PC-9 (cell line): Measurements from ENCODE around the gene RAB36. TPM values are rescaled to one million over a fixed set of nuclear protein-coding genes. Genes with fewer than 3 reads are reported as not detected.

ENCODE experiments used
- BruUV-seq: library from RNA; stranded (reverse); fragments of 400-500 nt; replicated peaks from 2 replicates; lab custom pipeline; 2021; lab: Mats Ljungman, UMichigan
- CTCF ChIA-PET: fragments of 300-600 bp; sonication (Branson Sonifier 250); formaldehyde crosslinking; loops from one replicate; lab custom pipeline; 2022; ENCODE audit warnings: antibody characterized with exemption; lab: Charles Lee
- POLR2A ChIA-PET: fragments of 300-600 bp; sonication (Branson Sonifier 250); formaldehyde crosslinking; loops from one replicate; lab custom pipeline; 2022; ENCODE audit warnings: antibody characterized with exemption; ENCODE audit not compliant: unreplicated experiment; lab: Charles Lee
- DNase-seq, 2 experiments: peaks; one replicate each; pipeline versions ENCODE4 v3.0.0 to v3.0.0-alpha.2; 2015 to 2022; ENCODE audit warnings: mixed read lengths in 1 of 2
- H2AFZ ChIP-seq: fragments of 200-600 bp; sonication (generic); 2 replicates; pipeline ENCODE4 v1.8.1; 2017; ENCODE audit warnings: antibody characterized with exemption
- H3F3A ChIP-seq: fragments of 200-600 bp; sonication (generic); 2 replicates; pipeline ENCODE4 v1.8.1; 2017; ENCODE audit warnings: antibody characterized with exemption, mild to moderate bottlenecking, low read depth; ENCODE audit not compliant: insufficient read depth
- H3K27ac ChIP-seq: fragments of 200-600 bp; sonication (generic); 2 replicates; pipeline ENCODE4 v1.6.1; 2016; ENCODE audit warnings: mixed run types
- H3K27me3 ChIP-seq: fragments of 200-600 bp; sonication (generic); 2 replicates; pipeline ENCODE4 v1.6.1; 2016; ENCODE audit warnings: low read depth, mixed run types; ENCODE audit not compliant: insufficient read depth
- H3K36me3 ChIP-seq: fragments of 200-600 bp; sonication (generic); 2 replicates; pipeline ENCODE4 v1.6.1; 2016; ENCODE audit warnings: low read depth, mixed run types
- H3K4me1 ChIP-seq: fragments of 200-600 bp; sonication (generic); replicated peaks from 2 replicates; pipeline ENCODE4 v1.6.1; 2016; ENCODE audit warnings: mixed run types; ENCODE audit not compliant: insufficient read depth
- H3K4me2 ChIP-seq: fragments of 200-600 bp; sonication (generic); 2 replicates; pipeline ENCODE4 v1.6.1; 2017; ENCODE audit warnings: mixed run types
- H3K4me3 ChIP-seq: fragments of 200-600 bp; sonication (generic); 2 replicates; pipeline ENCODE4 v1.6.1; 2016; ENCODE audit warnings: mixed run types
- H3K79me2 ChIP-seq: fragments of 200-600 bp; sonication (generic); 2 replicates; pipeline ENCODE4 v1.6.1; 2017; ENCODE audit warnings: low read depth, mixed run types
- H3K9me2 ChIP-seq: fragments of 200-600 bp; sonication (generic); 2 replicates; pipeline ENCODE4 v1.8.1; 2017; ENCODE audit warnings: mild to moderate bottlenecking; ENCODE audit not compliant: insufficient read depth
- H3K9me3 ChIP-seq: fragments of 200-600 bp; sonication (generic); 2 replicates; pipeline ENCODE4 v1.8.1; 2016; ENCODE audit warnings: low read depth; ENCODE audit not compliant: insufficient read depth
- H4K20me1 ChIP-seq: fragments of 200-600 bp; sonication (generic); 2 replicates; pipeline ENCODE4 v1.8.1; 2017; ENCODE audit not compliant: insufficient read depth
- EZH2 ChIP-seq: fragments of 200-600 bp; sonication (generic); IDR thresholded peaks from 2 replicates; pipeline ENCODE4 v1.8.0; 2017; ENCODE audit warnings: antibody characterized with exemption, low read depth
- intact Hi-C: fragments of 100-400 bp; cut with micrococcal nuclease; formaldehyde crosslinking; loops from one replicate; pipeline ENCODE4 v1.10.0; 2022; ENCODE audit not compliant: unreplicated experiment
- total RNA-seq: library from RNA; stranded (reverse); gene quantifications from 2 replicates; pipeline ENCODE4 v1.2.3, GENCODE V29; 2021
- TF ChIP-seq, protein P1 (sequence below): fragments of 200-600 bp; sonication (generic); conservative IDR thresholded peaks from 2 replicates; pipeline ENCODE4 v1.6.1; 2017; ENCODE audit warnings: mixed run types, antibody characterized with exemption, mild to moderate bottlenecking, moderate library complexity

Gene RAB36
- total RNA-seq, 1 experiment from 2014 or later, result 6.8 TPM

- Histone ChIP-seq H3K36me3 (no peaks in the 10 kb centered on the region), H3K9me2 (no peaks in the 10 kb centered on the region), H3K4me3 (no peak overlapping the region), H3K9me3 (no peaks in the 10 kb centered on the region), H3K79me2 (no peaks in the 10 kb centered on the region), H3K4me2 (no peak overlapping the region), H3K4me1 (peaks cover 27% of the 10 kb centered on the region), H3K27ac (no peak overlapping the region), H2AFZ (no peak overlapping the region), H3K27me3 (no peaks in the 10 kb centered on the region), H4K20me1 (no peaks in the 10 kb centered on the region), H3F3A (peaks cover 13% of the 10 kb centered on the region; the same call in 1 of the 2 replicates)
- intact Hi-C loops, result no loop called here
- POLR2A ChIA-PET, result no interaction called here
- TF ChIP-seq, protein P1, sequence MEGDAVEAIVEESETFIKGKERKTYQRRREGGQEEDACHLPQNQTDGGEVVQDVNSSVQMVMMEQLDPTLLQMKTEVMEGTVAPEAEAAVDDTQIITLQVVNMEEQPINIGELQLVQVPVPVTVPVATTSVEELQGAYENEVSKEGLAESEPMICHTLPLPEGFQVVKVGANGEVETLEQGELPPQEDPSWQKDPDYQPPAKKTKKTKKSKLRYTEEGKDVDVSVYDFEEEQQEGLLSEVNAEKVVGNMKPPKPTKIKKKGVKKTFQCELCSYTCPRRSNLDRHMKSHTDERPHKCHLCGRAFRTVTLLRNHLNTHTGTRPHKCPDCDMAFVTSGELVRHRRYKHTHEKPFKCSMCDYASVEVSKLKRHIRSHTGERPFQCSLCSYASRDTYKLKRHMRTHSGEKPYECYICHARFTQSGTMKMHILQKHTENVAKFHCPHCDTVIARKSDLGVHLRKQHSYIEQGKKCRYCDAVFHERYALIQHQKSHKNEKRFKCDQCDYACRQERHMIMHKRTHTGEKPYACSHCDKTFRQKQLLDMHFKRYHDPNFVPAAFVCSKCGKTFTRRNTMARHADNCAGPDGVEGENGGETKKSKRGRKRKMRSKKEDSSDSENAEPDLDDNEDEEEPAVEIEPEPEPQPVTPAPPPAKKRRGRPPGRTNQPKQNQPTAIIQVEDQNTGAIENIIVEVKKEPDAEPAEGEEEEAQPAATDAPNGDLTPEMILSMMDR, result no peak
- TF ChIP-seq EZH2, result no peak
- no peak for DNase-seq
- CTCF ChIA-PET, result no interaction called here
- BruUV-seq, result no TSS peak
These were observed 6.5 kb downstream of the RAB36 start for GRCh38 chr22:23151827-23152226.

- H3K27me3 ChIP-seq, result no peaks in the 10 kb centered on the region
- H3K4me1 ChIP-seq, result peaks cover 27% of the 10 kb centered on the region
- intact Hi-C loops, result no loop called here
- DNase-seq, result no peak
- BruUV-seq, result no TSS peak
- no peaks in the 10 kb centered on the region for H3K36me3 ChIP-seq
- TF ChIP-seq EZH2, result no peak
- TF ChIP-seq, protein P1, result no peak
- peak overlapping the region; percentile 12; the same call in 1 of the 2 replicates for H3K4me2 ChIP-seq
- H3K9me3 ChIP-seq, result no peaks in the 10 kb centered on the region
- no peaks in the 10 kb centered on the region for H4K20me1 ChIP-seq
- no peak overlapping the region for H2AFZ ChIP-seq
- no peak overlapping the region for H3K4me3 ChIP-seq
- no peaks in the 10 kb centered on the region for H3K79me2 ChIP-seq
- no peaks in the 10 kb centered on the region for H3K9me2 ChIP-seq
- H3K27ac ChIP-seq, result no peak overlapping the region
- POLR2A ChIA-PET, result interaction anchor here (0.5 kb wide), 1 partner anchor 214 kb away, joined by 3 read pairs; no protein-coding TSS in a partner anchor
- CTCF ChIA-PET, result no interaction called here
- H3F3A ChIP-seq, result peaks cover 7% of the 10 kb centered on the region; the same call in 1 of the 2 replicates
These were observed 7.2 kb downstream of the RAB36 start for GRCh38 chr22:23152238-23153114.

DNA sequence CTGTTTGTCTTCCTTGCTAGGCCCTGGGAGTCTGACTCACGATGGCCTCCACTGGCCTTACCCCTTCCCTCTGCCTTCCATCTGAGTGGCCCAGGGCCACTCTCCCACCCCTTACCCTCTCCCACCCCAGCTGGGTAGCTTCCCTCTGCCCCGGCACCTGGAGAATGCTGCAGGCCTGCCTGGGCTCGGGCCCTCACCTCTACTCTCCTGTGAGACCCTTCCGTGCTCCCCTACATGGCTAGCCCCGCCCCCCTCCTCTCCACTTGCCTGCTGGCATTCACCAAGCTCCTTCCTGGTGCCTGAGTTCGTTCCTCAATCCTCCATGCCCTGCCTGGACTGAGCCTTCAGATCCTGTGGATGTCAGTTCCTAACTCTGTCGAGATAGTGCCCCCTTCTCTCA, 8.7 kb downstream of the RAB36 start:
- no peaks in the 10 kb centered on the region for H4K20me1 ChIP-seq
- BruUV-seq, result no TSS peak
- H3K4me3 ChIP-seq, result no peak overlapping the region
- ChIA-PET POLR2A (no interaction called here), CTCF (no interaction called here)
- H3K27ac ChIP-seq, result no peak overlapping the region
- no peak overlapping the region for H3K4me2 ChIP-seq
- no peaks in the 10 kb centered on the region for H3K79me2 ChIP-seq
- TF ChIP-seq, protein P1, result no peak
- TF ChIP-seq EZH2, result no peak
- DNase-seq, result no peak
- H2AFZ ChIP-seq, result no peak overlapping the region
- H3K27me3 ChIP-seq, result no peaks in the 10 kb centered on the region
- peaks cover 20% of the 10 kb centered on the region; the same call in 1 of the 2 replicates for H3K4me1 ChIP-seq
- intact Hi-C loops, result no loop called here
- H3K36me3 ChIP-seq, result no peaks in the 10 kb centered on the region
- no peaks in the 10 kb centered on the region for H3K9me2 ChIP-seq
- no peaks in the 10 kb centered on the region; the same call in 1 of the 2 replicates for H3F3A ChIP-seq
- H3K9me3 ChIP-seq, result no peaks in the 10 kb centered on the region
